Sigmoid colon (tissue), 4 donors: ENCODE results near the gene SMAD1.
"Not testable (repeated sequence)": the region's sequence is repeated elsewhere in the genome, so short reads cannot be mapped to it uniquely, and the experiment has no call there.

Experiments
- EP300 ChIP-seq, 4 donors: sonication (generic); formaldehyde crosslinking; IDR thresholded peaks; one replicate each; pipeline ENCODE4 v1.6.1; 2017; ENCODE audit warnings: antibody characterized with exemption in 4 of 4
- POLR2A ChIP-seq, 2 donors: fragments of 450-650 bp; IDR thresholded peaks; one replicate each; pipeline ENCODE4 v1.6.1; 2016; ENCODE audit warnings: antibody characterized with exemption in 2 of 2, mild to moderate bottlenecking in 2 of 2, moderate library complexity in 2 of 2
- TF ChIP-seq, protein P1 (sequence below), 4 experiments: fragments of 450-650 bp in 3 of 4; fragments of 200-600 bp in 1 of 4; IDR thresholded peaks; one replicate each; pipeline ENCODE4 v1.5.1; 2016 to 2019; ENCODE audit warnings: antibody characterized with exemption in 4 of 4, mild to moderate bottlenecking in 3 of 4, moderate library complexity in 2 of 4

DNA sequence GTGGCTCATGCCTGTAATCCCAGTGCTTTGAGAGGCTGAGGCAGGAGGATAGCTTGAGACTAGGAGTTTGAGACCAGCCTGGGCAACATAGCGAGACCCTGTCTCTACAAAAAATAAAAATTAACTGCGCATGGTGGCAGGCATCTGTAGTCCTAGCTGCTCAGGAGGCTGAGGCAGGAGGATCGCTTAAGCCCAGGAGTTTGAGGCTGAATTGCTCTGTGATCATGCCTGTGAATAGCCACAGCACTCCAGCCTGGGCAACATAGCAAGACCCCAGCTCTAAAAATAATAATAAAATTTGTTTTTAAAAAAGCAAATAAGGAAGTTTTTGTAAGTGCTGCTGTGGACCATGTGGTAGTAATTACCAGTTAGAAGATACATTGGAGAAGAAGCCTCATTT is 51.8 kb downstream of the SMAD1 start:
- TF ChIP-seq POLR2A, EP300 (IDR thresholded peaks at IDR 0.05): not testable (repeated sequence)
- TF ChIP-seq, protein P1, sequence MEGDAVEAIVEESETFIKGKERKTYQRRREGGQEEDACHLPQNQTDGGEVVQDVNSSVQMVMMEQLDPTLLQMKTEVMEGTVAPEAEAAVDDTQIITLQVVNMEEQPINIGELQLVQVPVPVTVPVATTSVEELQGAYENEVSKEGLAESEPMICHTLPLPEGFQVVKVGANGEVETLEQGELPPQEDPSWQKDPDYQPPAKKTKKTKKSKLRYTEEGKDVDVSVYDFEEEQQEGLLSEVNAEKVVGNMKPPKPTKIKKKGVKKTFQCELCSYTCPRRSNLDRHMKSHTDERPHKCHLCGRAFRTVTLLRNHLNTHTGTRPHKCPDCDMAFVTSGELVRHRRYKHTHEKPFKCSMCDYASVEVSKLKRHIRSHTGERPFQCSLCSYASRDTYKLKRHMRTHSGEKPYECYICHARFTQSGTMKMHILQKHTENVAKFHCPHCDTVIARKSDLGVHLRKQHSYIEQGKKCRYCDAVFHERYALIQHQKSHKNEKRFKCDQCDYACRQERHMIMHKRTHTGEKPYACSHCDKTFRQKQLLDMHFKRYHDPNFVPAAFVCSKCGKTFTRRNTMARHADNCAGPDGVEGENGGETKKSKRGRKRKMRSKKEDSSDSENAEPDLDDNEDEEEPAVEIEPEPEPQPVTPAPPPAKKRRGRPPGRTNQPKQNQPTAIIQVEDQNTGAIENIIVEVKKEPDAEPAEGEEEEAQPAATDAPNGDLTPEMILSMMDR (IDR thresholded peaks at IDR 0.05), result not testable (repeated sequence)
